SIG-M5 treated with dmso at 0.1 percent for 504 hours (cell line): Measurements from ENCODE around the gene DNAJB13.

Source experiments
- DNase-seq: peaks from one replicate; lab custom pipeline; 2025; ENCODE audit not compliant: unreplicated experiment; lab: John Stamatoyannopoulos, UW

Gene DNAJB13

DNA sequence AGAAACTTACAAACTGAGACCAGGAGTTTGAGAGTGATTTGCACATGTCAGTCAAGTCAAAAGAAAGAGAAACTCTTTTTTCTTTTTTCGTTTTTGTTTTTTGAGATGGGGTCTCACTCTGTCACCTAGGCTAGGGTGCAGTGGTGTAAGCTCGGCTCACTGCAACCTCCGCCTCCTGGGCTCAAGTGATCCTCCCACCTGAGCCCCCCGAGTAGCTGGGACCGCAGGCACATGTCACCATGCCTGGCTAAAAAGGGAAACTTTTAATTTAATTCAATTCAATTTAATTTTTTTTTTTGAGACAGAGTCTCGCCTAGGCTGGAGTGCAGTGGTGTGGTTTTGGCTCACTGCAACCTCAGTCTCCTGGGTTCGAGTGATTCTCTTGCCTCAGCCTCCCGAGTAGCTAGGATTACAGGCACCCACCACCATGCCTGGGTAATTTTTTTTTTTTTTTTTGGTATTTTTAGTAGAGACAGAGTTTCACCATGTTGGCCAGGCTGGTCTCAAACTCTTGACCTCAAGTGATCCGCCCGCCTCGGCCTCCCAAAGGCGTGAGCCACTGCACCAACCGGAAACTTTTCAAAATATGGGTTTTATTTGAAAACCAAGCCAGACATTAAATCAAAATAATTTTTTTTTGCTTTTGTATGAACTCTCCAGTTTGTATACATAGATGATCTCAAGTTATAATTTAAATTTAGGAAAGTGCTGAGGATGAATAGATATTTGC is 48.2 kb downstream of the DNAJB13 start:
- no peak for DNase-seq

- DNase-seq = no peak
Measured at GRCh38 chr11:73999581-74000306, 48.9 kb downstream of the DNAJB13 start.

GRCh38 chr11:74000307-74001133 is 49.7 kb downstream of the DNAJB13 start:
- DNase-seq = no peak

DNA sequence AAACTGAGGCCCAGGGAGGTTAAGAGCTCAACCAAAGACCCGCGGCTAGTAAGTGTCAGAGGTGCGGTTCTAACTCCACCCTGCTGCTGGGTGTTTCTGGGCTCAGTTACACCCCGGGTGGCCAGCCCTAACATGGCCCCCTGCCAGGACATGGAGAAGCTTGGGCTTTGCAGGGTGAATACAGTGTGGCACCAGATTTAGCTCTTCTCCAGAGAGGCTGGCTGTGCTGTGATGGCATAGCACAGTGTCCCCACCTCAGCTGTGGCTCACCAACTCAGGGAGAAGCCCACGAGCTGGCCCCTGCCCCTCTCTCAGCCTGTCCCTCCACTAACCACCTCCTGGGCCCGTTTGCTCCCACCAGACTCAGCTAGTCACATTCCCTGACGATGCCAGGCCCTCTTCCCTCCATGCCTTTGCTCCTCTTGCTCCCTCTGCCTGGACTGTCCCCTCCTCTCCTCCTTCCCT is 51.0 kb downstream of the DNAJB13 start:
- DNase-seq = no peak

DNA sequence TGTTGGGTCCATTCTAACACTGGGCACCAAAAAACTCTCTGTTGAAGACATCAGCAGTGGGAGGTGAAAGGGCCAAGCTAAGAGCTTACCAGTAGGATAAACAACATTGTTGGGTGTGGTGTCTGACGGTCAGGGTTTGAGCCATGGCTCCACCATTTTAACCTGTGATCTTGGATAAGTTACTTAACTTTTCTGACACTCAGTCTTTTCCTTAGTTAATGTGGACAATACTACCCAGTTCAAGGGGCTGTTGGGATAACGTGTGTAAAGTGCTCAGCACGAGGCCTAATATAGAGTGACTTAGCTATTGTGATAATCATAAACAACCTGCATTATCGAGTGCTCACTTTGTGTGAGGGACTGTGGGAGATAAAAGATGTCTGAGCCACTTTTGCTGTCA is 52.0 kb downstream of the DNAJB13 start:
- no peak for DNase-seq

GRCh38 chr11:74004046-74004695 is 53.3 kb downstream of the DNAJB13 start:
- no peak for DNase-seq

GRCh38 chr11:74004759-74005615 is 54.2 kb downstream of the DNAJB13 start:
- DNase-seq = no peak

GRCh38 chr11:74005721-74006517 is 55.1 kb downstream of the DNAJB13 start:
- no peak for DNase-seq

- DNase-seq = no peak
Measured at GRCh38 chr11:74006743-74007304, 56.0 kb downstream of the DNAJB13 start.

DNA sequence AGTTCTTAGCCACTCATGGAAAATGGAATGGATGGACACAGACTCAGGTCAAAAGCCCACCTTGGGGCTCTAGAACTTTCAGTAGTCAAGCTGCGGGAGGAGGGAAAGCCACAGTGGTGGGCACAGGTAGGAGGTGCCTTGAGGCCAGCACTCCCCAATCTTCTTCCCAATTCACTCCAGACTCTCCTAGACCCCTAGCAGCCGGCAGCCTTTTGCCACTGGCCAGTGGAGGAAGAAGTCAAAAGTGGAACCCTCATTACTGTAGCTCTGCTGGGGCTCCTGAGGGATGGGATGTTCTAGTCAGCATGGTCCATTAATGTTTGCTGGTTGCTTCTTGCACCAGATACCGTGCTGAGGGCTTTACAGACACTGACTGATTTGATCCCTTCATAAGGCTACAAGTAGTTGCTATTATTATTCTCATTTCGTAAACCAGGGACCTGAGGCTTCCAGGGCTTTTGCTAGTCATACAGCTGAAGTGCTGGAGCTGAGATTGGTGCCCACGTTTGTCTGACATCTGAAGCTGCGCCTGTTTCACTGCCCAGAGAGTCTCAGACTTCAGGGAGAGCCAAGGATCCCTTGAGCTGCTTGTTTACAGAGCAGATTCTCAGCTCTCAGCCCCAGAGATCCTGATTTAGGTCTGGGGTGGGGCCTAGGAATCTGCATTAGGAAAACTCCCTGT is 57.0 kb downstream of the DNAJB13 start:
- DNase-seq = no peak

DNA sequence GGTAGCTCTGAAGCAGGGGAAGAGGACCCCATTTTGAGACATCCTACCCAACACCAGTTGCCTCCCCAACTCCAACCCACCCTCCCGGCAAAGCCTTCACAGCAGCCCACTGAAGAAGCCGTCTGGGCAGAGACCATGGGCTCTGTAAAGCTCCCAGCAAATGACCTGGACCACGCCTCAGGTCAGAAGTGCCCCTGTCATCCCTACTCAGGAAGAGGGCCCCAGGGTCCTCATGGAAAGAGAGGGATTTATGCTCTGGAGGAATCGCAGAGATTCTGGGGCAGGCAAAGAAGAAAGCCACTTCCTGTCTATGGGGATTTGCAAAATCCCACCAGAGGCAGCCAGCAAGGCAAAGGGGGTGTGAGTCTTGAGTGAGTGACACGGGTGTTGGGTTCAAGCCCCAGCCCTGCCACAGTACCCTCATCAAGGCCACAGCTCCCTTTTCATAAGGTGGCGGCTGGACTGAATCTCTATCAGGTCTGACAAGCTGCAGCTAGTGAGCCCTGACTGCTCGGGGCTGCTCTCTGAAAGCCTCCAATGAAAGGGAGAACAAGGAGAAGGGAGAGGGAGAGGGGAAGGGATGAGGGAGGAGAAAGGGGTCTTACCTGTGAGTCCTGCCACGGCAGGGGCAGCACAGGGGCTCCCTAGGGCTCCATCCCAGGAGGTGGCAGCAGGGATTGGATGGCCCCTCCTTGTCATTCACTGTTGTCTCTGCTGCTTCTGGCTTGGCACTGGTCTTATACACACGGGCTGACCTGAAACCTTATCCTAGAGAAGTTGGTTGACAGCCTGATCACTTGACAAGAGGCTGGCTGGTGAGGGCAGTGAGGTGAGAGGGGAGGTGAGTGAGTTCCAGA is 57.8 kb downstream of the DNAJB13 start, which contains the start of gene UCP3:
UCP3 (minus strand) TSS at position 713 of the 857 bp plus-strand sequence. CDS start 2,043 bp downstream, outside the sequence.
- DNase-seq = no peak

DNA sequence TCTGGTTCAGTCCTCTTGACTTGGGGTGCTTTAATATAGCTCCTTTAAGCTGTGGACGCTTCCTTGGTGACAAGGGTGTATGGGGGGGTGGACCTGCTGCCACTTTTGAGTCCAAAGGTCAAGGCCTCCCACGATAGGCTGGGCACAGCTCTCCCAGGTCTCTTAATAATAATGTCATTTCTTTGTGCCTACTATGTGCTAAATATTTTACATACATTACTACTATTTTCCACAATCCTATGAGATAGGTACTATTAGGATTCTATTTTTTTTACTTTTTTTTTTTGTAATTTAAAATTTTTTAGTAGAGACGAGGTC is 58.4 kb downstream of the DNAJB13 start:
- no peak for DNase-seq

DNA sequence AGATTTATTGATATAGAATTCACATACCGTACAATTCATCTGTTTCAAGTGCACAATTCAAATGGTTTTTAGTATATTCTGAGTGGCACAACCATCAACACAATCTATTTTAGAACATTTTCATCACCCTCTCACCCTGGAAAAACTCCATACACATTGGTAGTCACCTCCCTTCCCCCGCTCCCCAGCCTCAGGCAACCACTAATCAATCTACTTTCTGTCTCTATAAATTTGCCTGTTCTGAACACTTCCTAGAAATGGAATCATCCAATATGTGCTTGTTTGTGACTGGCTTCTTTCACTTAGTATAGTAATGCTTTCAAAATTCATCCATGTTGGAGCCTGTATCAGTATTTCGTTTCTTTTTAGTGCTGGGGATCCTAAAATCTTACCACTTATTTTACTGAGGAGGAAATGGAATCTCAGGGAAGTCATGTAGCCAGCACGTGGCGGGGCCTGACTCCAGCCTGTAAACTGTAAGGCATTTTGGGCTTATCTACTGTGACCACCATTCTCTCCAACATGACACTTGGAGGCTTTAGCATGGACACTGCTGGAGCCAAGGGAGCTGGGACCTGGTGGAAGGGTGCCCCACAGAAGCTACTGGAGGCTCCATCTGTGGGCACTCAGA is 59.0 kb downstream of the DNAJB13 start:
- DNase-seq = no peak

DNA sequence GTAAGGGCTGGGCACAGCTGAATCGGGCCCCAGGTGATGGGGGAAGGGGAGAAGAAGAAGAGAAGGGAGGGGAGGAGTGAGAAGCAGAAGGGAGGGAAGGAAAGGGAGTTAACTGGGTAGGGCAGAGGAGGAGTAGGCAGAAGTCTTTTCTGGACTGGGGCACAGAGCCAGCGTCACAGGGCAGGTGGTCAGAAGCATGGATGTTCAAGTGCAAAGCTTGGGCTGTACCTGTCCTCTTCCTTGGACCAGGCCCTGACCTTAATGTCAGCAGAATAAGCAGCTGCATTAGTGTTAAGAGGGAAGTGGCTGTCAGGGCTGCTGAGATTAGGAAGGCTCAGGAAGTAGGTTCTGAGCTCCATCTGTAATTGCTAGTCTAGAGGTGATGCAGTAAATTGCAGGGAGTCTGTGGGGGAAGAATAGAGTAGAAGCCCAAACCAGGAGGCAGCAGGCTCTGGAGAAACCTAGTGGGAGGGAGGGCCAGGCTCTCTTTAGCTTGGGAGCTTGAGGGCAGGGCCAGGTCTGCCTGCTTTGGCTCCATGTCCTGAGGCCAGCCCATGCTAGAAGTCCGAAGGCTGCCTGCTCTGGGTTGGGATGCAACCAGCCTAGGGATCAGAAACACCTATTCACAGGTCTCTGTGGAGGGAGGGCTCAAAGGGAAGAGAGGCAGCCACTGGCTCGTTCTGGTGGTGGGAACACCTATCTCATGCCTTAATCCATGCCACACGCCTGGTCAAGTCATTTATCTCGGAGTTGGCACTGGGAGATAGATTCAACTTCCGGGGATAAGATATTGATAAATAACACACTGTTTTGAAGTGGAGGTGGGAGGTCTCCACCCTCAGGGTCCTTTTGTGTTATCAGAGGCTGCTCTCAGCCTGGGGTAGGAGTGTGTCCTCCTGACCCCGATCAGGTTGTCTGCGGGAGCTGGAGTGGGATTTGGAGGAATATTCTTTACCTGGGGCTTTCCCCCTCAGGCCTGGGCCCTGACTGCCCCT is 59.8 kb downstream of the DNAJB13 start:
- DNase-seq = no peak

DNA sequence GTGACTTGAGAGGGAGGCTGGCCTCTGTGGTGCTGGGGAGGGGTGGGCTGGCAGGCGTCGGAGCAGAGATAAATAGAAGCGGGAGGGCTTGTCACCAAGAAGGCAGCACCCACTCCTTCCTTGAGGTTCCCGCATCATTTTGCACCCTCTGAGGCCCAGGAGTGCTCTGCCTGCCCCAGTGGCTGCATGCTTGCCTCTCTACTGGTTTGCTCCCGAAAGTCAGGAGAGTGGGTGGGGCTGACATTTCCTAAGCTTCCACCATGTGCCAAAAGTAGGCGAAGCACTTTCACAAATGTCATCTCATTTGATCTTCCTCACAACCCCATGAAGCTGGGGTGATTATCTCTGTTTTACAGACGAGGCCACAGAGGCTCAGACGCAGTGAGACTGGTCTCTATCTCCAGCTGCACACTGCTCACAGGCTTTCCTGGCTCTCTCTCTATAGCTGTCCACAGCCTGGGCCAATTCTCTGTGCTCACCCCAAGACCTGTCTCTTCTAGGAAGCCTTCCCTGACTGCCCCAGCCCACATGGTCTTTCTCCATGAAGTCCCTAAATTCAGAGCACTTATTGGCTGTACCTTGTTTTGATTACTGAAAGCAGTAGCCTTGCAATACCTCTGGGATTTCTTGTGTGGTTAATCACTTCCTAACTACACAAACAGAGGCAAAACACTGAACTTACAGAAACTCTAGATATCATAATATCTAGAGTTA is 60.7 kb downstream of the DNAJB13 start:
- DNase-seq = no peak
